ENCODE data around the gene EMX1.

DNA sequence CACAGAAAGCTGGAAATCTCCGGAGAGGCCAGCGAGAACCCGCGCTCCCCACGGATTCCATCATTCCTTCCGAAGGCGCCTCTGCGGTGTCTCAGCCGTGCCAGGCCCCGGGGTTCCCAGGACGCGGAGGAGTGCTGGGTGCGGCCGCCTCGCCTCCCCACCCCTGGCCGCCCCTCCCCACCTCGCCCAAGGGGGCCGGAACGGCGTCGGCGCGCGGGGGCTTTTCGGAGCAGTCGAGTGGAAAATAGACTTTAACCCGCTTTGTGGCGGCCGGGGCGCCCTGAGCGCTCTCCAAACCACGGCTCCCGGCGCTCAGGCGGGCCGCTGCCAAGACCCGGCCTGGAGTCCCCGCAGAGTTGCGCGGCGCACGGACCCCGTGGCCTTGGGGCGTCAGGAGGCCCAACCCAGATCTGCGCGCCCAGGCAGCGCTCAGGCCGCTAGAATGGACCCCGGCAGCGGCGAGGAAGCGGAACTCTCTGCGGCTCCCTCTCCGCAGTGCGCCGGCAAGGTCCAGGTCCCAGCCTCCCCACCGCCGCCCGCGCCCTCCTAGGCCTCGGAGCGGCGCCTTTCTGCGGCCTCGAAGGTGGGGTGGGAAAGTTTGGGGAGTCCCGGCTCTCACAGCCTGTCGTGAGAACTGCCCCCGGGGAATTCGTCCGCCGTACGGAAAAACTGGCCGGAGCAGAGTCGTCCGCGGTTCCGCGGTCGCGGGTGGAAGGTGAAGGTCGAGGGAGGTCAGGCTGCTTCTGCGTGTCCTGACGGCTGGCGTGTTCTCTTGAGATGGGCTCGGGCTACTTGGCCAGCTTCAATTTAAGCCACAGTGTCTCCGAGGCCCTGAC lies 1.2 kb upstream of the EMX1 start:
- TF ChIP-seq, protein P1, sequence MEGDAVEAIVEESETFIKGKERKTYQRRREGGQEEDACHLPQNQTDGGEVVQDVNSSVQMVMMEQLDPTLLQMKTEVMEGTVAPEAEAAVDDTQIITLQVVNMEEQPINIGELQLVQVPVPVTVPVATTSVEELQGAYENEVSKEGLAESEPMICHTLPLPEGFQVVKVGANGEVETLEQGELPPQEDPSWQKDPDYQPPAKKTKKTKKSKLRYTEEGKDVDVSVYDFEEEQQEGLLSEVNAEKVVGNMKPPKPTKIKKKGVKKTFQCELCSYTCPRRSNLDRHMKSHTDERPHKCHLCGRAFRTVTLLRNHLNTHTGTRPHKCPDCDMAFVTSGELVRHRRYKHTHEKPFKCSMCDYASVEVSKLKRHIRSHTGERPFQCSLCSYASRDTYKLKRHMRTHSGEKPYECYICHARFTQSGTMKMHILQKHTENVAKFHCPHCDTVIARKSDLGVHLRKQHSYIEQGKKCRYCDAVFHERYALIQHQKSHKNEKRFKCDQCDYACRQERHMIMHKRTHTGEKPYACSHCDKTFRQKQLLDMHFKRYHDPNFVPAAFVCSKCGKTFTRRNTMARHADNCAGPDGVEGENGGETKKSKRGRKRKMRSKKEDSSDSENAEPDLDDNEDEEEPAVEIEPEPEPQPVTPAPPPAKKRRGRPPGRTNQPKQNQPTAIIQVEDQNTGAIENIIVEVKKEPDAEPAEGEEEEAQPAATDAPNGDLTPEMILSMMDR (conservative IDR thresholded peaks at IDR 0.05), result no peak
- TF ChIP-seq EZH2 (IDR thresholded peaks at IDR 0.05; ENCODE audit: low read depth), result no peak; the same call in 1 of the 2 replicates
